A204.1 (cell line): ENCODE data around the gene C11orf86.
"Not testable (repeated sequence)": the region's sequence is repeated elsewhere in the genome, so short reads cannot be mapped to it uniquely, and the experiment has no call there.

Source experiments
- FAIRE-seq: peaks from 2 replicates; lab custom pipeline; 2012; peaks lifted over from hg19 to GRCh38; lab: Jason Lieb, UNC

C11orf86 gene

GRCh38 chr11:66992041-66992440 is 16.9 kb downstream of the C11orf86 start:
- no peak for FAIRE-seq

- FAIRE-seq: no peak
Observed at GRCh38 chr11:66996609-66997273, 21.6 kb downstream of the C11orf86 start.

GRCh38 chr11:66999555-66999954 is 24.5 kb downstream of the C11orf86 start:
- no peak for FAIRE-seq

- no peak for FAIRE-seq
Observed at GRCh38 chr11:67001332-67001731, 26.2 kb downstream of the C11orf86 start.

- FAIRE-seq: no peak
Observed at GRCh38 chr11:67002297-67002913, 27.3 kb downstream of the C11orf86 start.

- FAIRE-seq: no peak
Observed at GRCh38 chr11:67002921-67003411, 27.9 kb downstream of the C11orf86 start.

- FAIRE-seq: not testable (repeated sequence)
Observed at GRCh38 chr11:67005200-67005599, 30.1 kb downstream of the C11orf86 start.

- FAIRE-seq: no peak
Observed at GRCh38 chr11:67006029-67006884, 31.2 kb downstream of the C11orf86 start.

GRCh38 chr11:67007126-67007525 is 32.0 kb downstream of the C11orf86 start:
- no peak for FAIRE-seq

GRCh38 chr11:67010296-67010905 is 35.3 kb downstream of the C11orf86 start:
- FAIRE-seq: no peak

- no peak for FAIRE-seq
Observed at GRCh38 chr11:67013511-67014045, 38.5 kb downstream of the C11orf86 start.

GRCh38 chr11:67014343-67014742 is 39.2 kb downstream of the C11orf86 start:
- no peak for FAIRE-seq

- no peak for FAIRE-seq
Observed at GRCh38 chr11:67015048-67015447, 39.9 kb downstream of the C11orf86 start.

GRCh38 chr11:67016550-67016949 is 41.4 kb downstream of the C11orf86 start:
- no peak for FAIRE-seq

GRCh38 chr11:67020949-67021348 is 45.8 kb downstream of the C11orf86 start:
- no peak for FAIRE-seq

GRCh38 chr11:67022341-67022933 is 47.3 kb downstream of the C11orf86 start:
- FAIRE-seq: no peak

GRCh38 chr11:67022961-67023956 is 48.2 kb downstream of the C11orf86 start, which contains the start of gene SYT12:
Gene SYT12 (plus strand): TSS chr11:67023134. CDS start chr11:67030145, 7,011 bp downstream.
- FAIRE-seq: no peak

- no peak for FAIRE-seq
Observed at GRCh38 chr11:67023957-67024353, 48.9 kb downstream of the C11orf86 start.

GRCh38 chr11:67024410-67024809 is 49.3 kb downstream of the C11orf86 start:
- no peak for FAIRE-seq

- FAIRE-seq: no peak
Observed at GRCh38 chr11:67024966-67025365, 49.9 kb downstream of the C11orf86 start.
